Measurements from ENCODE around the gene MRPL24. TPM values are rescaled to one million over a fixed set of nuclear protein-coding genes. Genes with fewer than 3 reads are reported as not detected.

The MRPL24 gene
- total and polyA plus RNA-seq, 10 of the 15 experiments (the other 5 are each of a cell fraction or from before 2014, with no cell fraction given) = 87.4 to 269 (median 134) TPM

DNA sequence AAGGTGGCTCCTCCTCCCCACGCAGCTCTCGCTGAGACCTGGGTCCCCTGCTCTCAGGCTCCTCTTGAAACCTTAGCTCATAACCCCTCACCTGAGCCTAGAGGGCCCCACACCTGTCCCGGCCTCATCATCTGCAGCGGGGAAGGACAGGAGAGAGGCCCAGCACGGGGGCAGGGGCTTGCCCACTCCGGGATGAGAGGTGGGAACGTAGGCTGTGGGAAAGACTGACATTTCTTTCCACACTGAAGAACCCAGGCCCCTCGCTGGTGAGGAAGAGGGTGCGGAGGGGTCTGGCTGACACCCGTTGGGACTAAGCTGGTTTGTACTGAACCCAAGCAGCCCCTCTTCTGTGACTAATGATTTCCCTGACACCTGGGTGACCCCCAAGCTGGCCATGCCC, 49.7 kb downstream of the MRPL24 start:
- ATAC-seq (no peak), DNase-seq (ENCODE audit: low read depth, low spot score) (no peak), FAIRE-seq (no peak)
- TF ChIP-seq, protein P1, sequence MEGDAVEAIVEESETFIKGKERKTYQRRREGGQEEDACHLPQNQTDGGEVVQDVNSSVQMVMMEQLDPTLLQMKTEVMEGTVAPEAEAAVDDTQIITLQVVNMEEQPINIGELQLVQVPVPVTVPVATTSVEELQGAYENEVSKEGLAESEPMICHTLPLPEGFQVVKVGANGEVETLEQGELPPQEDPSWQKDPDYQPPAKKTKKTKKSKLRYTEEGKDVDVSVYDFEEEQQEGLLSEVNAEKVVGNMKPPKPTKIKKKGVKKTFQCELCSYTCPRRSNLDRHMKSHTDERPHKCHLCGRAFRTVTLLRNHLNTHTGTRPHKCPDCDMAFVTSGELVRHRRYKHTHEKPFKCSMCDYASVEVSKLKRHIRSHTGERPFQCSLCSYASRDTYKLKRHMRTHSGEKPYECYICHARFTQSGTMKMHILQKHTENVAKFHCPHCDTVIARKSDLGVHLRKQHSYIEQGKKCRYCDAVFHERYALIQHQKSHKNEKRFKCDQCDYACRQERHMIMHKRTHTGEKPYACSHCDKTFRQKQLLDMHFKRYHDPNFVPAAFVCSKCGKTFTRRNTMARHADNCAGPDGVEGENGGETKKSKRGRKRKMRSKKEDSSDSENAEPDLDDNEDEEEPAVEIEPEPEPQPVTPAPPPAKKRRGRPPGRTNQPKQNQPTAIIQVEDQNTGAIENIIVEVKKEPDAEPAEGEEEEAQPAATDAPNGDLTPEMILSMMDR (IDR thresholded peaks at IDR 0.05 in 2 of 3, conservative IDR thresholded peaks at IDR 0.05 in 1 of 3; ENCODE audit: control insufficient read depth in 2 of 3, extremely low read depth in 1 of 3, insufficient read depth in 1 of 3, low read depth in 3 of 3, low read length in 3 of 3) = no peak
- no peak for TF ChIP-seq NBN (IDR thresholded peaks at IDR 0.05)
- no peak for TF ChIP-seq BACH1 (IDR thresholded peaks at IDR 0.05; ENCODE audit: borderline replicate concordance)
- TF ChIP-seq, protein P2, sequence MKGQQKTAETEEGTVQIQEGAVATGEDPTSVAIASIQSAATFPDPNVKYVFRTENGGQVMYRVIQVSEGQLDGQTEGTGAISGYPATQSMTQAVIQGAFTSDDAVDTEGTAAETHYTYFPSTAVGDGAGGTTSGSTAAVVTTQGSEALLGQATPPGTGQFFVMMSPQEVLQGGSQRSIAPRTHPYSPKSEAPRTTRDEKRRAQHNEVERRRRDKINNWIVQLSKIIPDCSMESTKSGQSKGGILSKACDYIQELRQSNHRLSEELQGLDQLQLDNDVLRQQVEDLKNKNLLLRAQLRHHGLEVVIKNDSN (IDR thresholded peaks at IDR 0.05; ENCODE audit: borderline replicate concordance, extremely low read length, insufficient read depth, low read depth, low read length) = no peak
- TF ChIP-seq, protein P3, sequence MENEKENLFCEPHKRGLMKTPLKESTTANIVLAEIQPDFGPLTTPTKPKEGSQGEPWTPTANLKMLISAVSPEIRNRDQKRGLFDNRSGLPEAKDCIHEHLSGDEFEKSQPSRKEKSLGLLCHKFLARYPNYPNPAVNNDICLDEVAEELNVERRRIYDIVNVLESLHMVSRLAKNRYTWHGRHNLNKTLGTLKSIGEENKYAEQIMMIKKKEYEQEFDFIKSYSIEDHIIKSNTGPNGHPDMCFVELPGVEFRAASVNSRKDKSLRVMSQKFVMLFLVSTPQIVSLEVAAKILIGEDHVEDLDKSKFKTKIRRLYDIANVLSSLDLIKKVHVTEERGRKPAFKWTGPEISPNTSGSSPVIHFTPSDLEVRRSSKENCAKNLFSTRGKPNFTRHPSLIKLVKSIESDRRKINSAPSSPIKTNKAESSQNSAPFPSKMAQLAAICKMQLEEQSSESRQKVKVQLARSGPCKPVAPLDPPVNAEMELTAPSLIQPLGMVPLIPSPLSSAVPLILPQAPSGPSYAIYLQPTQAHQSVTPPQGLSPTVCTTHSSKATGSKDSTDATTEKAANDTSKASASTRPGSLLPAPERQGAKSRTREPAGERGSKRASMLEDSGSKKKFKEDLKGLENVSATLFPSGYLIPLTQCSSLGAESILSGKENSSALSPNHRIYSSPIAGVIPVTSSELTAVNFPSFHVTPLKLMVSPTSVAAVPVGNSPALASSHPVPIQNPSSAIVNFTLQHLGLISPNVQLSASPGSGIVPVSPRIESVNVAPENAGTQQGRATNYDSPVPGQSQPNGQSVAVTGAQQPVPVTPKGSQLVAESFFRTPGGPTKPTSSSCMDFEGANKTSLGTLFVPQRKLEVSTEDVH (IDR thresholded peaks at IDR 0.05; ENCODE audit: low read depth, partially characterized antibody) = no peak
- TF ChIP-seq, protein P4, sequence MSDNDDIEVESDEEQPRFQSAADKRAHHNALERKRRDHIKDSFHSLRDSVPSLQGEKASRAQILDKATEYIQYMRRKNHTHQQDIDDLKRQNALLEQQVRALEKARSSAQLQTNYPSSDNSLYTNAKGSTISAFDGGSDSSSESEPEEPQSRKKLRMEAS (IDR thresholded peaks at IDR 0.05; ENCODE audit: low read depth, low read length) = no peak
- TF ChIP-seq EP300 (IDR thresholded peaks at IDR 0.05; ENCODE audit: borderline replicate concordance in 1 of 2, control insufficient read depth in 1 of 2, low read depth in 2 of 2, low read length in 2 of 2) = no peak
- POLR2A ChIA-PET = interaction anchor here (0.7 to 3.1 kb wide), 2 partner anchors 35 kb away, joined by 3 to 21 read pairs; no protein-coding TSS in a partner anchor
- no peak overlapping the region for H2AFZ ChIP-seq (ENCODE audit: control insufficient read depth, low read depth, low read length)
- 26% methylated on average over 10 of the region's 10 CpGs for WGBS (ENCODE audit: insufficient coverage, insufficient replicate concordance, low lambda C conversion rate, missing lambda C conversion rate)
- no peak overlapping the region for H3K27ac ChIP-seq (ENCODE audit: control insufficient read depth, insufficient read depth)
- H3K36me3 ChIP-seq (ENCODE audit: control insufficient read depth in 2 of 2, insufficient read depth in 2 of 2, low read length in 1 of 2) = no peaks in the 10 kb centered on the region
- CTCF ChIA-PET = interaction anchor here (0.7 to 11.1 kb wide), 14 partner anchors 8 to 199 kb away, joined by 3 to 433 read pairs (median 22); partner anchors contain the start of genes CRABP2, INSRR, ISG20L2 and METTL25B
- intact Hi-C loops (cut with micrococcal nuclease; ENCODE audit: unreplicated experiment) = no loop called here
- peaks cover 18 to 33% of the 10 kb centered on the region in 2 experiments for H3K27me3 ChIP-seq (replicated peaks in 1 of 2; ENCODE audit: control insufficient read depth in 2 of 2, insufficient read depth in 2 of 2, low read length in 1 of 2)
- SMC1A ChIA-PET (ENCODE audit: uncharacterized antibody, unreplicated experiment) = interaction anchor here (1.0 to 4.0 kb wide), 4 partner anchors 8 to 170 kb away, joined by 3 to 168 read pairs (median 16); partner anchors contain the start of genes ISG20L2, METTL25B and NTRK1
- no TSS peak for BruUV-seq (replicated peaks)
- no peaks in the 10 kb centered on the region for H3K79me2 ChIP-seq (ENCODE audit: control insufficient read depth, insufficient read depth, low read length)
- in situ Hi-C loops (cut with MboI) = no loop called here
- no peaks in the 10 kb centered on the region for H3K4me1 ChIP-seq (ENCODE audit: control insufficient read depth, insufficient read depth, low read length)
- no peaks in the 10 kb centered on the region for H3K9me3 ChIP-seq (replicated peaks; ENCODE audit: control insufficient read depth, insufficient read depth, low read length)
- no peak overlapping the region for H3K9ac ChIP-seq (ENCODE audit: control insufficient read depth, insufficient read depth, low read length)
- no peak overlapping the region for H3K4me3 ChIP-seq
- no peak overlapping the region for H3K4me2 ChIP-seq (ENCODE audit: control insufficient read depth, insufficient read depth)
- RAD21 ChIA-PET (ENCODE audit: unreplicated experiment) = interaction anchor here (0.6 to 10.2 kb wide), 4 partner anchors 15 to 169 kb away, joined by 4 to 173 read pairs (median 42); partner anchors contain the start of genes CRABP2, INSRR, ISG20L2 and METTL25B
- peaks cover 4% of the 10 kb centered on the region; the same call in 1 of the 2 replicates for H4K20me1 ChIP-seq (ENCODE audit: control insufficient read depth, insufficient read depth)
